Nephron (organoid): ENCODE measurements around the gene AREL1.

Experiments used
- H3K27ac Mint-ChIP-seq, 3 experiments: 2 replicates each; pipeline ENCODE4 v1.8.0; 2020; ENCODE audit warnings: mixed read lengths in 3 of 3, mild to moderate bottlenecking in 2 of 3, moderate library complexity in 1 of 3
- H3K27me3 Mint-ChIP-seq: 2 replicates; pipeline ENCODE4 v1.8.0; 2021; ENCODE audit warnings: low read depth, mild to moderate bottlenecking, moderate library complexity, mixed read lengths
- H3K36me3 Mint-ChIP-seq: 2 replicates; pipeline ENCODE4 v1.8.0; 2020; ENCODE audit warnings: low read depth, mixed read lengths
- H3K4me1 Mint-ChIP-seq: 2 replicates; pipeline ENCODE4 v1.8.0; 2020; ENCODE audit warnings: mixed read lengths
- H3K4me3 Mint-ChIP-seq, 3 experiments: 2 replicates each; pipeline ENCODE4 v1.8.0; 2020; ENCODE audit warnings: mild to moderate bottlenecking in 3 of 3, mixed read lengths in 3 of 3, moderate library complexity in 2 of 3
- H3K9me3 Mint-ChIP-seq: 2 replicates; pipeline ENCODE4 v1.8.0; 2020; ENCODE audit warnings: mixed read lengths
- TF ChIP-seq, protein P1 (sequence below), 3 experiments: fragments of 200-600 bp; sonication (generic); IDR thresholded peaks; one replicate each; pipeline ENCODE4 v1.5.0; 2021; ENCODE audit warnings: antibody characterized with exemption in 3 of 3; ENCODE audit not compliant: unreplicated experiment in 3 of 3

Gene AREL1

DNA sequence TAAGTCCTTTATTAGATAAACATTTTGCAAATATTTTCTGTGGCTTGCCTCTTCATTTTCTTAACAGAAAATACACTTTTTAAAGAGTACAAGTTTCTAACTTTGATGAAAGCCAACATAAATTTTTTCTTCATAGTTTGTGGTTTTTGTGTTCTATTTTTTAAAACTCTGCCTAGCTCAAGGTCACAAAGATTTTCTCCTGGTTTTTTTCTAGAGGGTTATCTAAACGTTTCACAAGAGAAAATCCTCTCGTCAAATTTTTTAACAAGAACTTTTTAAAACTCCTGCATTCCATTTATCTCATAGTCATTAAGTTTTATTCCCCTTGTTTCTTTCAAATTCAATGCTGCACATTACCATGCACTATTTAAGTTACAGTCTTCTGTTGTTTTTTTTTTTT is 8.2 kb downstream of the AREL1 start:
- H3K4me3 Mint-ChIP-seq: no peak overlapping the region
- H3K27ac Mint-ChIP-seq: no peak overlapping the region
- peaks cover 7% of the 10 kb centered on the region for H3K4me1 Mint-ChIP-seq
- H3K27me3 Mint-ChIP-seq: no peaks in the 10 kb centered on the region
- TF ChIP-seq, protein P1, sequence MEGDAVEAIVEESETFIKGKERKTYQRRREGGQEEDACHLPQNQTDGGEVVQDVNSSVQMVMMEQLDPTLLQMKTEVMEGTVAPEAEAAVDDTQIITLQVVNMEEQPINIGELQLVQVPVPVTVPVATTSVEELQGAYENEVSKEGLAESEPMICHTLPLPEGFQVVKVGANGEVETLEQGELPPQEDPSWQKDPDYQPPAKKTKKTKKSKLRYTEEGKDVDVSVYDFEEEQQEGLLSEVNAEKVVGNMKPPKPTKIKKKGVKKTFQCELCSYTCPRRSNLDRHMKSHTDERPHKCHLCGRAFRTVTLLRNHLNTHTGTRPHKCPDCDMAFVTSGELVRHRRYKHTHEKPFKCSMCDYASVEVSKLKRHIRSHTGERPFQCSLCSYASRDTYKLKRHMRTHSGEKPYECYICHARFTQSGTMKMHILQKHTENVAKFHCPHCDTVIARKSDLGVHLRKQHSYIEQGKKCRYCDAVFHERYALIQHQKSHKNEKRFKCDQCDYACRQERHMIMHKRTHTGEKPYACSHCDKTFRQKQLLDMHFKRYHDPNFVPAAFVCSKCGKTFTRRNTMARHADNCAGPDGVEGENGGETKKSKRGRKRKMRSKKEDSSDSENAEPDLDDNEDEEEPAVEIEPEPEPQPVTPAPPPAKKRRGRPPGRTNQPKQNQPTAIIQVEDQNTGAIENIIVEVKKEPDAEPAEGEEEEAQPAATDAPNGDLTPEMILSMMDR (IDR thresholded peaks at IDR 0.05; ENCODE audit: unreplicated experiment in 3 of 3): no peak
- H3K9me3 Mint-ChIP-seq: peaks cover 20% of the 10 kb centered on the region
- H3K36me3 Mint-ChIP-seq: peaks cover 34% of the 10 kb centered on the region

DNA sequence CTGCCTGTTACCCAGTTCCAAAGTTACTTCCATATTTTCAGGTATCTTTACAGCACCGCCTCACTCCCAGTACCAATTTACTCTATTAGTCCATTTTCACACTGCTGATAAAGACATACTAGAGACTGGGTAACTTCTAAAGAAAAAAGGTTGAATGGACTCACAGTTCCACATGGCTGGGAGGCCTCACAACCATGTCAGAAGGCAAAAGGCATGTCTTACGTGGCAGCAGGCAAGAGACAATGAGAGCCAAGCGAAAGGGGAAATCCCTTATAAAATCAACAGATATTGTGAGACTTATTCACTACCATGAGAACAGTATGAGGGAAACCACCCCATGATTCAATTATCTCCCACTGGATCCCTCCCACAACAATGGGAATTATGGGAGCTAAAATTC is 9.8 kb downstream of the AREL1 start:
- Mint-ChIP-seq H3K4me3 (no peak overlapping the region), H3K9me3 (peaks cover 20% of the 10 kb centered on the region), H3K4me1 (peaks cover 7% of the 10 kb centered on the region), H3K36me3 (peaks cover 42% of the 10 kb centered on the region), H3K27ac (no peak overlapping the region), H3K27me3 (no peaks in the 10 kb centered on the region)
- TF ChIP-seq, protein P1 (IDR thresholded peaks at IDR 0.05; ENCODE audit: unreplicated experiment in 3 of 3): no peak

DNA sequence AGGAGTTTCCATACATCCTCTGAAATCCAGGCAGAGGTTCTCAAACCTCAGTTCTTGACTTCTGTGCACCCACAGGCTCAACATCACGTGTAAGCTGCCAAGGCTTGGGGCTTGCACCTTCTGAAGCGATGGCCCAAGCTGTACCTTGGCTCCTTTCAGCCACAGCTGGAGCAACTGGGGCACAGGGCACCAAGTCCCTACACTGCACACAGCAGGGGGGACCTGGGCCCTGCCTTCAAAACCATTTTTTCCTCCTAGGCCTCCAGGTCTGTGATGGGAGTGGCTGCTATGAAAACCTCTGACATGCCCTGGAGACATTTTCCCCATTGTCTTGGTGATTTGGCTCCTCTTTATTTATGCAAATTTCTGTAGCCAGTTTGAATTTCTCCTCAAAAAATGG is 10.6 kb downstream of the AREL1 start:
- TF ChIP-seq, protein P1 (IDR thresholded peaks at IDR 0.05; ENCODE audit: unreplicated experiment in 3 of 3): no peak
- no peaks in the 10 kb centered on the region for H3K27me3 Mint-ChIP-seq
- peaks cover 7% of the 10 kb centered on the region for H3K4me1 Mint-ChIP-seq
- H3K9me3 Mint-ChIP-seq: peaks cover 20% of the 10 kb centered on the region
- H3K36me3 Mint-ChIP-seq: peaks cover 46% of the 10 kb centered on the region
- H3K4me3 Mint-ChIP-seq: no peak overlapping the region
- no peak overlapping the region for H3K27ac Mint-ChIP-seq

DNA sequence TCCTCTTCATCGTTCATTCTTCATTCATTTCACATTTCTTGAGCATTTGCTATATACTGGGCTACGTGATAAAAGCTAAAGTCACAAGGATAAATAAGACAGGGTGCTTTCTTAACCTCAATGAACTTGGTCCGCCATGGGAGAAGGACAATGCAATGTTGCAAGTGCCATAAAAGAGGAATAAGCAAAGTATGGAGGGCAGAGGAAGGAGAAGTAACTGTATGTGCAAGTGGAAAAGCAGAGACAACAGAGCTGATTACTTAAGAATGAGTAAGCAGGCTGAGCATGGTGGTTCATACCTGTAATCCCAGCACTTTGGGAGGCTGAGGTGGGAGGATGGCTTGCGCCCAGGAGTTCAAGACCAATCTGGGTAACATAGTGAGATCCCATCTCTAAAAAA is 14.4 kb downstream of the AREL1 start:
- peaks cover 15% of the 10 kb centered on the region for H3K9me3 Mint-ChIP-seq
- H3K36me3 Mint-ChIP-seq: peaks cover 38% of the 10 kb centered on the region
- H3K27ac Mint-ChIP-seq: no peak overlapping the region
- no peak overlapping the region for H3K4me3 Mint-ChIP-seq
- H3K4me1 Mint-ChIP-seq: no peaks in the 10 kb centered on the region
- H3K27me3 Mint-ChIP-seq: no peaks in the 10 kb centered on the region
- TF ChIP-seq, protein P1 (IDR thresholded peaks at IDR 0.05; ENCODE audit: unreplicated experiment in 3 of 3): no peak

DNA sequence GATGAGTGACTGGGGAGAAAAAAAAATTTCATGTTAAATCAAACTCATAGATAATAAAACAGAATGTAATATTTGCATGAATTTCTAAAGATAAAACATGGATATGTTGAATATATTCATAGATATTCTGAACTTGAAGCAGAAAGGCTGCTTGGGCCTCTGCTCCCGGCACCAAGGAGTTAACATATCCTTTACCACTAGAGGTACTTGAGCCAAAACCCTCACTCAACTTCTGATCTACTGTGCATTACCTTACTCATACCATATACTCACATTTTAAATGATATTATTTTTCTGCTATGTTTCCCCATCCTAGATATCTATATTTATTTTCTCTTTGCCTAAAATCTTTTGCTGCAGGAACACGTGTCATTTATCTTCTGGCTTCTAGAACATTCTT is 14.9 kb downstream of the AREL1 start:
- H3K27ac Mint-ChIP-seq: no peak overlapping the region
- H3K4me1 Mint-ChIP-seq: no peaks in the 10 kb centered on the region

DNA sequence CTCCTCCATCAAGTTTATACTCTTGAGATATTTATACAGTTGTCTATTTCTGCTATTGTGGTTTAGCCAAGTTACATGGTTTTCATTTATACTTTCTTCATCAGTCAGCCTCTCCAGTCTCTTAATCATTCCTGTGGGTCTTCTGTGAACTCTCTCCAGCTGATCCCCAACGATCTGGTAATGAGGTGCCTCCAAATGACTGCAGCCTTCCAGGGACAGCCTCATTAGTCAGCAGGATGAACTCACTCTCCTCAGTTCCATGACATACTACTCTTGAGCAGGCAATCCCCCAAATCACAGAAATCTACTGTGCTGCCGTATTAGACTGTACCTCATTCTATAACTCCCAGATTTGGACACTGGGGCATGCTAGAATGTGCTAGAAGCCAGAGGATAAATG is 15.3 kb downstream of the AREL1 start:
- no peak overlapping the region for H3K4me3 Mint-ChIP-seq
- TF ChIP-seq, protein P1 (IDR thresholded peaks at IDR 0.05; ENCODE audit: unreplicated experiment in 3 of 3): no peak
- H3K4me1 Mint-ChIP-seq: no peaks in the 10 kb centered on the region
- H3K27me3 Mint-ChIP-seq: no peaks in the 10 kb centered on the region
- peaks cover 8% of the 10 kb centered on the region for H3K9me3 Mint-ChIP-seq
- H3K36me3 Mint-ChIP-seq: peaks cover 32% of the 10 kb centered on the region
- H3K27ac Mint-ChIP-seq: no peak overlapping the region

More for the DNA sequence above, 14.9 kb downstream of the AREL1 start:
- Mint-ChIP-seq H3K4me3 (no peak overlapping the region), H3K27me3 (no peaks in the 10 kb centered on the region), H3K9me3 (peaks cover 12% of the 10 kb centered on the region), H3K36me3 (peaks cover 36% of the 10 kb centered on the region)
- TF ChIP-seq, protein P1 (IDR thresholded peaks at IDR 0.05; ENCODE audit: unreplicated experiment in 3 of 3): no peak
